H9 (cell line): Measurements from ENCODE around the gene LRRC45. TPM values are rescaled to one million over a fixed set of nuclear protein-coding genes. Genes with fewer than 3 reads are reported as not detected.

Experiments used
- DNase-seq: peaks from one replicate; pipeline ENCODE4 v3.0.0-alpha.2; 2017
- H2AFZ ChIP-seq: one replicate; pipeline ENCODE4 v1.6.1; 2013; ENCODE audit warnings: mild to moderate bottlenecking, low read length, control low read depth, moderate library complexity
- H2AK5ac ChIP-seq: 2 replicates; pipeline ENCODE4 v1.6.1; 2013; ENCODE audit warnings: low read length, control low read depth, mixed read lengths; ENCODE audit not compliant: insufficient read length
- H2BK120ac ChIP-seq: one replicate; pipeline ENCODE4 v1.6.1; 2013; ENCODE audit warnings: low read depth, mild to moderate bottlenecking, low read length, control low read depth, inconsistent platforms; ENCODE audit not compliant: poor library complexity, severe bottlenecking
- H2BK12ac ChIP-seq: 2 replicates; pipeline ENCODE4 v1.6.1; 2013; ENCODE audit warnings: low read length, control low read depth, mixed read lengths, low read depth; ENCODE audit not compliant: insufficient read length
- H2BK15ac ChIP-seq: 2 replicates; pipeline ENCODE4 v1.6.1; 2013; ENCODE audit warnings: low read depth, low read length, control low read depth
- H2BK20ac ChIP-seq: one replicate; pipeline ENCODE4 v1.6.1; 2013; ENCODE audit warnings: low read depth, mild to moderate bottlenecking, low read length, control low read depth, inconsistent platforms; ENCODE audit not compliant: poor library complexity, severe bottlenecking
- H2BK5ac ChIP-seq: 2 replicates; pipeline ENCODE4 v1.6.1; 2013; ENCODE audit warnings: low read length, control low read depth, mixed read lengths; ENCODE audit not compliant: insufficient read length
- H3K14ac ChIP-seq: 2 replicates; pipeline ENCODE4 v1.6.1; 2013; ENCODE audit warnings: low read length, control low read depth; ENCODE audit not compliant: insufficient read depth
- H3K18ac ChIP-seq: 2 replicates; pipeline ENCODE4 v1.6.1; 2013; ENCODE audit warnings: low read depth, mild to moderate bottlenecking, mixed read lengths, low read length, control low read depth; ENCODE audit not compliant: insufficient read length
- H3K23ac ChIP-seq: 2 replicates; pipeline ENCODE4 v1.6.1; 2013; ENCODE audit warnings: low read length, control low read depth, mixed read lengths, low read depth; ENCODE audit not compliant: insufficient read length
- H3K23me2 ChIP-seq: 2 replicates; pipeline ENCODE4 v1.6.1; 2013; ENCODE audit warnings: low read depth, mild to moderate bottlenecking, mixed read lengths, low read length, control low read depth; ENCODE audit not compliant: insufficient read length, poor library complexity, severe bottlenecking
- H3K27ac ChIP-seq: 2 replicates; pipeline ENCODE4 v1.5.1; 2013; ENCODE audit warnings: low read length, control low read depth, mixed read lengths, low read depth; ENCODE audit not compliant: insufficient read length
- H3K27me3 ChIP-seq: 2 replicates; pipeline ENCODE4 v1.6.1; 2013; ENCODE audit warnings: low read length, control low read depth, inconsistent platforms; ENCODE audit not compliant: insufficient read depth
- H3K4ac ChIP-seq: 2 replicates; pipeline ENCODE4 v1.6.1; 2013; ENCODE audit warnings: low read depth, mild to moderate bottlenecking, control low read depth, inconsistent platforms, low read length, moderate library complexity
- H3K4me1 ChIP-seq: 2 replicates; pipeline ENCODE4 v1.6.1; 2013; ENCODE audit warnings: low read length, control low read depth, inconsistent platforms; ENCODE audit not compliant: insufficient read depth
- H3K4me2 ChIP-seq: 2 replicates; pipeline ENCODE4 v1.6.1; 2013; ENCODE audit warnings: low read length, control low read depth, mixed read lengths; ENCODE audit not compliant: insufficient read length, insufficient read depth
- H3K56ac ChIP-seq: 2 replicates; pipeline ENCODE4 v1.6.1; 2013; ENCODE audit warnings: low read depth, mild to moderate bottlenecking, mixed read lengths, low read length, control low read depth; ENCODE audit not compliant: insufficient read length
- H3K79me1 ChIP-seq: 2 replicates; pipeline ENCODE4 v1.6.1; 2013; ENCODE audit warnings: low read depth, mild to moderate bottlenecking, moderate library complexity, low read length, control low read depth, inconsistent platforms; ENCODE audit not compliant: insufficient read depth, poor library complexity, severe bottlenecking
- H3K79me2 ChIP-seq: 2 replicates; pipeline ENCODE4 v1.6.1; 2013; ENCODE audit warnings: low read length, control low read depth, inconsistent platforms; ENCODE audit not compliant: insufficient read depth
- H3K9ac ChIP-seq: 2 replicates; pipeline ENCODE4 v1.6.1; 2013; ENCODE audit warnings: low read length, control low read depth, mixed read lengths; ENCODE audit not compliant: insufficient read length; ENCODE audit errors: extremely low read depth
- H3K9me3 ChIP-seq: one replicate; pipeline ENCODE4 v1.6.1; 2013; ENCODE audit warnings: low read depth, low read length, inconsistent platforms; ENCODE audit not compliant: control insufficient read depth
- H3T11ph ChIP-seq: one replicate; pipeline ENCODE4 v1.6.1; 2013; ENCODE audit warnings: mild to moderate bottlenecking, low read length, control low read depth, inconsistent platforms
- H4K20me1 ChIP-seq: one replicate; pipeline ENCODE4 v1.6.1; 2013; ENCODE audit not compliant: control insufficient read depth, insufficient read length, insufficient read depth
- H4K5ac ChIP-seq: 2 replicates; pipeline ENCODE4 v1.6.1; 2013; ENCODE audit warnings: low read depth, mild to moderate bottlenecking, mixed read lengths, low read length, control low read depth; ENCODE audit not compliant: insufficient read length
- H4K8ac ChIP-seq: replicated peaks from 2 replicates; pipeline ENCODE4 v1.6.1; 2013; ENCODE audit warnings: low read length, control low read depth, mixed read lengths, low read depth; ENCODE audit not compliant: insufficient read length
- H4K91ac ChIP-seq: 2 replicates; pipeline ENCODE4 v1.6.1; 2013; ENCODE audit warnings: low read depth, mild to moderate bottlenecking, moderate library complexity, mixed read lengths, low read length, control low read depth; ENCODE audit not compliant: insufficient read length
- H3K27ac Mint-ChIP-seq, 3 experiments: 2 replicates in 2 of 3; 3 replicates in 1 of 3; pipeline ENCODE4 v1.8.0; 2020 to 2021; ENCODE audit warnings: mixed read lengths in 3 of 3, mild to moderate bottlenecking in 1 of 3, moderate library complexity in 1 of 3
- H3K27me3 Mint-ChIP-seq: 2 replicates; pipeline ENCODE4 v1.8.0; 2021; ENCODE audit warnings: low read depth, mild to moderate bottlenecking, moderate library complexity, mixed read lengths
- H3K36me3 Mint-ChIP-seq, 3 experiments: 2 replicates in 2 of 3; 3 replicates in 1 of 3; pipeline ENCODE4 v1.8.0; 2020 to 2021; ENCODE audit warnings: low read depth in 3 of 3, mixed read lengths in 3 of 3; ENCODE audit not compliant: insufficient read depth in 1 of 3
- H3K4me1 Mint-ChIP-seq, 2 experiments: 2 replicates each; pipeline ENCODE4 v1.8.0; 2020; ENCODE audit warnings: mixed read lengths in 2 of 2
- H3K4me3 Mint-ChIP-seq, 2 experiments: 2 replicates in 1 of 2; 3 replicates in 1 of 2; pipeline ENCODE4 v1.8.0; 2020 to 2021; ENCODE audit warnings: mild to moderate bottlenecking in 2 of 2, mixed read lengths in 2 of 2, moderate library complexity in 1 of 2
- H3K9me3 Mint-ChIP-seq, 2 experiments: 2 replicates in 1 of 2; 3 replicates in 1 of 2; pipeline ENCODE4 v1.8.0; 2020; ENCODE audit warnings: mild to moderate bottlenecking in 2 of 2, mixed read lengths in 2 of 2, moderate library complexity in 1 of 2
- WGBS: extraction: QIAGEN DNeasy Blood & Tissue Kit; methylation state at CpG from one replicate; pipeline ENCODE4 v1.1.7; 2013; ENCODE audit warnings: missing lambda C conversion rate, low lambda C conversion rate, mixed read lengths; ENCODE audit not compliant: insufficient read length; ENCODE audit errors: extremely low coverage; 5-methylcytosine and 5-hydroxymethylcytosine counted together
- total RNA-seq: library from RNA; stranded (reverse); gene quantifications from 2 replicates; pipeline ENCODE4 v1.2.1, GENCODE V29; 2021
- TF ChIP-seq, protein P1 (sequence below): fragments of 200-600 bp; sonication (generic); conservative IDR thresholded peaks from 3 replicates; pipeline ENCODE4 v1.8.0; 2021; ENCODE audit warnings: antibody characterized with exemption, mild to moderate bottlenecking

LRRC45 gene
- total RNA-seq, 1 experiment from 2014 or later = 28.7 TPM

DNA sequence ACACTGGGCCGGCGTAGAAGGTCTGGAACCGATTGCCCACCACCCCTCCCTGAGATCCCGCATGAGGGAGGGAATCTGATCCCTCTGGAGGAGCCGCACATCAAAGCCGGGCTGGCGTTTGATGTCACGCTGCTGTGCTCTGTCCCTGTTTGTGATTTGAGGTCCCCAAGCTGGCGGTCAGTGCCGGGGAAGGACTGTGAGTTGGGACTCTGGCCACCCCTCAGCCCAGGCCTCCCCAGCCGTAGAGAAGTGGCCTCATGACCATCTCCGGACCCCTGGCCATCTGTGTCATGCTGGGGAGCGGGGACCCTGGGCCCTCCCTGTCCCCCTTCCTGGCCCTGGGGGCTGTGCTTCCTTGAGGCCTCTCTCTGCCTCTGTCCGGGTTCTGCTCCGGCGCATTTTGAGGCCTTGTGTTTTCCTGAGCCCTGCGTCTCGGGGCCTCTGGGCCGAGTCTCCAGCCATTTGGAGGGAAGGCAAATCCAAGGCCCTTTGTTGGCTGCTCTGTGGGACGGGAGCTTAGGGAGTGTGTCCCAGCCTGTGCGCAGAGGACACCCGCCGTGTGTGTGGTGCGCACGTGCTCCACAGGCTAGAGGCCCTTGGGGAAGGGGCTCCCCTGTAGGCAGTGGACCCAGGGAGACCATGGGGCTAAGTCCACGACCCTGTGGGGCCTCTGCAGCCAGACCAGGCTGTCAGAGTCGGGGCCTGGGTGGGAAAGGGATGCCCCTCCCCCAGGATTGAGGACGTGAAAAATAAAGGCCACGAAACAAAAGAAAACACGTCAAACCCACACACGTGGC is 30.6 kb upstream of the LRRC45 start:
- no peak for DNase-seq
- no peak overlapping the region for H3K4me2 ChIP-seq
- no peaks in the 10 kb centered on the region; the same call in 1 of the 2 replicates for H3K79me2 ChIP-seq
- H3K79me1 ChIP-seq = no peaks in the 10 kb centered on the region
- H3K9me3 Mint-ChIP-seq = no peaks in the 10 kb centered on the region
- no peak overlapping the region; a peak in 1 of 5 replicates for H3K4me3 Mint-ChIP-seq
- H3K23me2 ChIP-seq = no peaks in the 10 kb centered on the region
- no peak overlapping the region for H4K5ac ChIP-seq
- WGBS = no CpG with 5 or more reads among the region's 31 CpGs
- H3T11ph ChIP-seq = no peak overlapping the region
- H2BK5ac ChIP-seq = no peak overlapping the region
- no peaks in the 10 kb centered on the region for H3K27me3 Mint-ChIP-seq
- H2BK120ac ChIP-seq = no peak overlapping the region
- H3K4me1 ChIP-seq = no peaks in the 10 kb centered on the region; the same call in 1 of the 2 replicates
- H3K27ac ChIP-seq = no peak overlapping the region
- no peak overlapping the region for H3K9ac ChIP-seq
- H3K14ac ChIP-seq = no peak overlapping the region
- H4K91ac ChIP-seq = no peak overlapping the region
- no peak overlapping the region for H2AFZ ChIP-seq
- no peak overlapping the region for H2BK15ac ChIP-seq
- no peak overlapping the region for H3K56ac ChIP-seq
- no peak overlapping the region for H3K23ac ChIP-seq
- H2AK5ac ChIP-seq = no peak overlapping the region
- H3K27ac Mint-ChIP-seq = peak overlapping the region in 1 of 3 experiments; percentile 82; a peak in 1 of 7 replicates
- no peak overlapping the region for H2BK12ac ChIP-seq
- TF ChIP-seq, protein P1, sequence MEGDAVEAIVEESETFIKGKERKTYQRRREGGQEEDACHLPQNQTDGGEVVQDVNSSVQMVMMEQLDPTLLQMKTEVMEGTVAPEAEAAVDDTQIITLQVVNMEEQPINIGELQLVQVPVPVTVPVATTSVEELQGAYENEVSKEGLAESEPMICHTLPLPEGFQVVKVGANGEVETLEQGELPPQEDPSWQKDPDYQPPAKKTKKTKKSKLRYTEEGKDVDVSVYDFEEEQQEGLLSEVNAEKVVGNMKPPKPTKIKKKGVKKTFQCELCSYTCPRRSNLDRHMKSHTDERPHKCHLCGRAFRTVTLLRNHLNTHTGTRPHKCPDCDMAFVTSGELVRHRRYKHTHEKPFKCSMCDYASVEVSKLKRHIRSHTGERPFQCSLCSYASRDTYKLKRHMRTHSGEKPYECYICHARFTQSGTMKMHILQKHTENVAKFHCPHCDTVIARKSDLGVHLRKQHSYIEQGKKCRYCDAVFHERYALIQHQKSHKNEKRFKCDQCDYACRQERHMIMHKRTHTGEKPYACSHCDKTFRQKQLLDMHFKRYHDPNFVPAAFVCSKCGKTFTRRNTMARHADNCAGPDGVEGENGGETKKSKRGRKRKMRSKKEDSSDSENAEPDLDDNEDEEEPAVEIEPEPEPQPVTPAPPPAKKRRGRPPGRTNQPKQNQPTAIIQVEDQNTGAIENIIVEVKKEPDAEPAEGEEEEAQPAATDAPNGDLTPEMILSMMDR = no peak
- no peaks in the 10 kb centered on the region for H3K9me3 ChIP-seq
- H3K27me3 ChIP-seq = no peaks in the 10 kb centered on the region
- peaks cover 0 to 24% (median 18%) of the 10 kb centered on the region in 3 experiments; a peak in 6 of 7 replicates for H3K36me3 Mint-ChIP-seq
- H2BK20ac ChIP-seq = no peak overlapping the region
- H3K4me1 Mint-ChIP-seq = peaks cover 21 to 37% of the 10 kb centered on the region in 2 experiments
- H3K18ac ChIP-seq = peak overlapping the region; percentile 24
- no peak overlapping the region for H4K8ac ChIP-seq
- no peaks in the 10 kb centered on the region for H4K20me1 ChIP-seq
- no peak overlapping the region for H3K4ac ChIP-seq
